RPMI7951 (cell line): Measurements from ENCODE around the gene OSBPL2. TPM values are rescaled to one million over a fixed set of nuclear protein-coding genes. Genes with fewer than 3 reads are reported as not detected.

ENCODE experiments used
- DNase-seq: peaks from one replicate; pipeline ENCODE4 v3.0.0-alpha.2; 2012; ENCODE audit warnings: low read depth
- total RNA-seq: library from RNA; depleted of rRNA; stranded (reverse); fragments of >200 nt; shearing (Covaris generic); gene quantifications from 2 replicates; pipeline ENCODE4 v1.2.3, GENCODE V29; 2014; rRNA removed

OSBPL2 gene
- total RNA-seq, 1 experiment from 2014 or later = 18.6 TPM

GRCh38 chr20:62339647-62340062 is 101.3 kb downstream of the OSBPL2 start:
- DNase-seq = no peak

- DNase-seq = no peak
Measured at GRCh38 chr20:62342910-62343309, 104.6 kb downstream of the OSBPL2 start.

GRCh38 chr20:62344092-62344491 is 105.8 kb downstream of the OSBPL2 start:
- DNase-seq = no peak

GRCh38 chr20:62344782-62345181 is 106.5 kb downstream of the OSBPL2 start:
- peak; percentile 48 for DNase-seq

Other genes with a start within 250 kb of the OSBPL2 start
- gene TAF4, start 172.6 kb upstream of the OSBPL2 start, total RNA-seq = 6.5 and 6.6 TPM in 2 replicates
- gene LSM14B, start 116.0 kb upstream of the OSBPL2 start, total RNA-seq = 39.4 and 39.9 TPM in 2 replicates
- gene PSMA7, start 95.1 kb upstream of the OSBPL2 start, total RNA-seq = 878 and 1,048 TPM in 2 replicates
- gene SS18L1, start 94.8 kb upstream of the OSBPL2 start, total RNA-seq = 8.6 and 10.7 TPM in 2 replicates
- 21.1 and 28.1 TPM in 2 replicates for gene MTG2, start 55.5 kb upstream of the OSBPL2 start, total RNA-seq
- not detected in 2 replicates for gene HRH3, start 18.2 kb upstream of the OSBPL2 start, total RNA-seq
- 215 and 229 TPM in 2 replicates for gene ADRM1, start 64.5 kb downstream of the OSBPL2 start, total RNA-seq
- gene LAMA5, start 128.8 kb downstream of the OSBPL2 start, total RNA-seq = 36.6 and 44.8 TPM in 2 replicates
- 2,665 and 2,752 TPM in 2 replicates for gene RPS21, start 148.6 kb downstream of the OSBPL2 start, total RNA-seq
- 4.7 and 7.0 TPM in 2 replicates for gene CABLES2, start 168.8 kb downstream of the OSBPL2 start, total RNA-seq
- not detected in 2 replicates for gene RBBP8NL, start 189.0 kb downstream of the OSBPL2 start, total RNA-seq
- not detected in 2 replicates for gene GATA5, start 237.5 kb downstream of the OSBPL2 start, total RNA-seq